Mesendoderm (in vitro differentiated cells): Measurements from ENCODE around the gene BCL10.

Source experiments
- DNase-seq: peaks from one replicate; pipeline ENCODE4 v3.0.0; 2013
- H2AK5ac ChIP-seq: 2 replicates; pipeline ENCODE4 v1.6.1; 2013; ENCODE audit warnings: low read length, inconsistent platforms
- H2BK120ac ChIP-seq: 2 replicates; pipeline ENCODE4 v1.6.1; 2013; ENCODE audit warnings: low read depth, mild to moderate bottlenecking, low read length, moderate library complexity, mixed read lengths
- H2BK15ac ChIP-seq: replicated peaks from 2 replicates; pipeline ENCODE4 v1.6.1; 2013; ENCODE audit warnings: low read depth, mild to moderate bottlenecking, moderate library complexity
- H2BK5ac ChIP-seq: 2 replicates; pipeline ENCODE4 v1.6.1; 2013; ENCODE audit warnings: low read length, inconsistent platforms
- H3K18ac ChIP-seq: 2 replicates; pipeline ENCODE4 v1.6.1; 2013; ENCODE audit warnings: mild to moderate bottlenecking, low read length, mixed read lengths
- H3K23ac ChIP-seq: one replicate; pipeline ENCODE4 v1.6.1; 2013; ENCODE audit warnings: low read length
- H3K27ac ChIP-seq: 2 replicates; pipeline ENCODE4 v1.5.1; 2013; ENCODE audit warnings: low read depth, mild to moderate bottlenecking, inconsistent platforms, low read length, moderate library complexity
- H3K27me3 ChIP-seq: 2 replicates; pipeline ENCODE4 v1.6.1; 2013; ENCODE audit warnings: low read length, control low read depth, mild to moderate bottlenecking, inconsistent platforms; ENCODE audit not compliant: insufficient read depth, poor library complexity
- H3K36me3 ChIP-seq: 2 replicates; pipeline ENCODE4 v1.6.1; 2013; ENCODE audit warnings: low read length, inconsistent platforms; ENCODE audit not compliant: control insufficient read depth, insufficient read depth
- H3K4ac ChIP-seq: one replicate; pipeline ENCODE4 v1.6.1; 2013; ENCODE audit warnings: low read depth, mild to moderate bottlenecking, low read length, moderate library complexity
- H3K4me1 ChIP-seq: 2 replicates; pipeline ENCODE4 v1.6.1; 2013; ENCODE audit warnings: low read depth, low read length, inconsistent platforms; ENCODE audit not compliant: control insufficient read depth
- H3K4me2 ChIP-seq: 2 replicates; pipeline ENCODE4 v1.6.1; 2013; ENCODE audit warnings: low read length
- H3K4me3 ChIP-seq: 2 replicates; pipeline ENCODE4 v1.5.1; 2013; ENCODE audit warnings: mild to moderate bottlenecking, low read length
- H3K56ac ChIP-seq: one replicate; pipeline ENCODE4 v1.6.1; 2013; ENCODE audit warnings: low read length
- H3K79me1 ChIP-seq: 2 replicates; pipeline ENCODE4 v1.6.1; 2013; ENCODE audit warnings: low read length, inconsistent platforms
- H3K79me2 ChIP-seq: 2 replicates; pipeline ENCODE4 v1.6.1; 2013; ENCODE audit warnings: mild to moderate bottlenecking, low read length; ENCODE audit not compliant: control insufficient read depth, insufficient read depth
- H3K9ac ChIP-seq: 2 replicates; pipeline ENCODE4 v1.6.1; 2013; ENCODE audit warnings: low read length, inconsistent platforms
- H4K5ac ChIP-seq: one replicate; pipeline ENCODE4 v1.6.1; 2013; ENCODE audit warnings: low read length
- H4K8ac ChIP-seq: one replicate; pipeline ENCODE4 v1.6.1; 2013; ENCODE audit warnings: low read depth, mild to moderate bottlenecking, control low read depth, low read length, moderate library complexity
- WGBS: extraction: QIAGEN DNeasy Blood & Tissue Kit; methylation state at CpG from one replicate; pipeline ENCODE4 v1.1.7; 2013; ENCODE audit warnings: low lambda C conversion rate, missing lambda C conversion rate; ENCODE audit not compliant: insufficient coverage; ENCODE audit errors: extremely low coverage; 5-methylcytosine and 5-hydroxymethylcytosine counted together

Gene BCL10

DNA sequence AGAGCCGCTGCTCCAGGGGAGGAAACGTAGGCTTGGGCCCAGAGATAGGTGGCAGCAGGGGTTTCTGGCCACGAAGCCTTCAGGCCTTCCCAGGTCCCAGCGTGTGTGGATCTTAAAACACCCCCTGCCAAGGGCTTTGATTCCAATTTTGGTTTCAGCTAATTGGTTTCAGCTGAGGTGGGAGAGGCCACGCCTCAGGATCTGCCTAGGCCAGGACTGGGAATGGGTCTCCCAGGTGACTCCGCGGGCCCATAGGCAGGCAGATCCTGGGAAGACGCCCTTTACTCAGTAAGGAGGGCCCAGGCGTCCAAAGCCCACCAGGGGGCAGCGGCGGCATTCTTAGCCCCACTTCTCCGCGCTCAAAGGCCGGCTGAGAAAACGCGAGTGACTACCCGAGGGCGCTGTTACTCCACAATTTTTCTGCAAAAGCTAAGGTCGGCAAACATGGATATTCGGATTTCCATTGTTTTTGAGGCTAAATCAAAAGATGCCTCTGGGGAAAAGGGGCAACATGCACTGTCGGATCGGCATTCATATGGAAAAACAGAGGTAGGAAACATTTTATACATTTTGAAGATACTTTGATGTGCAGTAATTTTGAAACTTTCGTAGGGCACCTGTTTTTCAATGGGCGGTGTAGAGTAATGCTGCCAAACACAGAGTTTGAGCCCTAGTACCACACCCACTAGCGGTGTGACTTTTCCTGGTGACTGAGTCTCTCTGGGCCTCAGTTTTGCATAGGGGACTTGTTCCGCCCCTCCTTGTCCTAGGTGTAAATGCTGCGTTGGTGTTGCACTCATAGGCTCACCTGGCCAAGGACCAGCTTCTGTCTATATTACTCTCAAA is 31.8 kb upstream of the BCL10 start:
- peak overlapping the region; percentile 65 for H3K56ac ChIP-seq
- H3K79me2 ChIP-seq = no peaks in the 10 kb centered on the region
- H3K36me3 ChIP-seq = no peaks in the 10 kb centered on the region
- no CpG with 5 or more reads among the region's 27 CpGs for WGBS
- no peaks in the 10 kb centered on the region for H3K27me3 ChIP-seq
- H2BK5ac ChIP-seq = no peak overlapping the region
- H3K23ac ChIP-seq = peak overlapping the region; percentile 3
- H3K27ac ChIP-seq = no peak overlapping the region
- no peak overlapping the region for H2AK5ac ChIP-seq
- H4K5ac ChIP-seq = no peak overlapping the region
- H3K4ac ChIP-seq = peak overlapping the region; percentile 48
- no peak overlapping the region for H4K8ac ChIP-seq
- H2BK120ac ChIP-seq = no peak overlapping the region
- H3K4me2 ChIP-seq = no peak overlapping the region
- H3K79me1 ChIP-seq = no peaks in the 10 kb centered on the region
- H2BK15ac ChIP-seq = no peak overlapping the region
- H3K18ac ChIP-seq = no peak overlapping the region
- peak; percentile 95 for DNase-seq
- no peak overlapping the region for H3K4me3 ChIP-seq
- H3K9ac ChIP-seq = peak overlapping the region; percentile 30
- peaks cover 6% of the 10 kb centered on the region for H3K4me1 ChIP-seq

DNA sequence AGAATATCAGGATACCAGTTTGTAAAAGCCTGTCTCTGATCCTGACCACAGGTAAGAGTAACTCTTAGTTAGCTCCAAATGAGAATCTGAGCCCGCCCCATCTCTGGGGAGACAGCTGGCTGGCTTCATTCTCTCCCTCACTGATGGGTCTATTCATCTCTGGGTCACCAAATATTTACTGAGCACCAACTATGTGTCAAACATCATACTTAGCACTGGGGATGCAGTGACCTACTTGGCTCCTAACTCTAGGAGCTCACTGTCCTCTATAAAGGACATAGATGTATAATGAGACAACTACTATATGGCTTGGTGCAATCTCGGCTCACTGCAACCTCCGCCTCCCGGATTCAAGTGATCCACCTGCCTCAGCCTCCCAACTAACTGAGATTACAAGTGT is 29.8 kb upstream of the BCL10 start:
- Histone ChIP-seq H3K4me1 (peaks cover 3% of the 10 kb centered on the region), H2BK120ac (no peak overlapping the region), H3K27me3 (no peaks in the 10 kb centered on the region), H3K23ac (no peak overlapping the region), H2BK5ac (no peak overlapping the region), H3K36me3 (no peaks in the 10 kb centered on the region), H4K8ac (no peak overlapping the region), H3K79me1 (no peaks in the 10 kb centered on the region), H2BK15ac (no peak overlapping the region), H3K9ac (no peak overlapping the region), H3K56ac (no peak overlapping the region), H3K18ac (no peak overlapping the region), H3K27ac (no peak overlapping the region), H3K4me2 (no peak overlapping the region), H4K5ac (no peak overlapping the region), H3K4ac (no peak overlapping the region), H2AK5ac (no peak overlapping the region), H3K79me2 (no peaks in the 10 kb centered on the region), H3K4me3 (no peak overlapping the region)
- no peak for DNase-seq
- no CpG with 5 or more reads among the region's 4 CpGs for WGBS

DNA sequence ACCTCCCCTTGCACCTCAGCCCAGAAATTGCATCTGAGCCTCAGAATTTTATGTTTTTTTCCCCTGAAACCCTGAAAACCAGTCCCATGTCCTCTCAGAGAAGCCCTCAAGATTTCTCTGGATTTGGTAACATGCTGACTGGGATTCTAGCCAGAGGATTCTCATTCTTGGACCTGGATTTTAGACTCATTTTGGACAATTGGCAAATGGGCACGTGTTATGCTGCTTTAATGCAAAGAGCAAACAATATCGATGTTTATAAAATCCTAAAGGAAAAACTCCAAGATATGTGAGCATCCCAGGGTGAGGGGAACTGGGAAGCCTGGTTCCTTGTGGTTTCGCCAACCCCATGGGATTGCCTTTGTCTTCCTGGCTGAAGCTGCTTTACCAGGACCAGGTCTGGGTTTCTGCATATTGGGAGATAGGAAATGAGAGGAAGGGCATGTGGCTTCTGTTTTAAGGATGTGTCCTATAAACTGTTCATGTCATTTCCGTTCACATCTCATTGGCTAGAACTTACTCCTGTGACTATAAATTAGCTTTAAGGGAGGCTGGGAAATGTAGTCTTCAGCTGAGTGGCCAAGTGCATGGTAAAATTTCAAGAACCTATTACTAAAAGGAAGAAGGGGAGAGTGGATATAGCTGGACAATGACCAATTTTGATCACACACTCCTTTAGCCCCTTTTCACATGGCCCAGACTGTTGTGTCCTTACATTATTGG is 27.2 kb upstream of the BCL10 start:
- Histone ChIP-seq H3K4ac (no peak overlapping the region), H3K18ac (no peak overlapping the region), H3K79me1 (no peaks in the 10 kb centered on the region), H4K8ac (no peak overlapping the region), H4K5ac (no peak overlapping the region), H3K4me2 (no peak overlapping the region), H3K79me2 (no peaks in the 10 kb centered on the region), H2BK5ac (no peak overlapping the region), H3K23ac (no peak overlapping the region), H3K56ac (no peak overlapping the region), H3K27me3 (no peaks in the 10 kb centered on the region), H2AK5ac (no peak overlapping the region), H3K9ac (no peak overlapping the region), H2BK15ac (no peak overlapping the region), H3K36me3 (no peaks in the 10 kb centered on the region), H2BK120ac (no peak overlapping the region), H3K4me1 (peaks cover 1% of the 10 kb centered on the region), H3K27ac (no peak overlapping the region), H3K4me3 (no peak overlapping the region)
- WGBS = no CpG with 5 or more reads among the region's 4 CpGs
- DNase-seq = peak; percentile 19

DNA sequence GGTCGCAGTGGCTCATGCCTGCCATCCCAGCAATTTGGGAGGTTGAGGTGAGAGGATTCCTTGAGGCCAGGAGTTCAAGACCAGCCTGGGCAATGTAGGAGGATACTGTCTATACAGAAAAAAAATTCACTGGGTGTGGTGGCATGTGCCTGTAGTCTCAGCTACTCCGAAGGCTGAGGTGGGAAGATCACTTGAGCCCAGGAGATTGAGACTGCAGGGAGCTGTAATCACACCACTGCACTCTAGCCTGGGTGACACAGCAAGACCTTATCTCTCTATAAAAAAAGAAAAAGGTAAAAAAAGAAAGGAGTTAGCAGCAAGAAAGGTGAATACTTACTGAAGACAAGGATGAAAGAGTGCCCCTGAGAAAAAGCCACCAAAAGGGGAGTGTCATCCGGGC is 23.7 kb upstream of the BCL10 start:
- no peaks in the 10 kb centered on the region for H3K79me1 ChIP-seq
- H4K8ac ChIP-seq = no peak overlapping the region
- H3K4me3 ChIP-seq = no peak overlapping the region
- no peak overlapping the region for H4K5ac ChIP-seq
- H2AK5ac ChIP-seq = no peak overlapping the region
- no peaks in the 10 kb centered on the region for H3K4me1 ChIP-seq
- no peak overlapping the region for H3K9ac ChIP-seq
- no peaks in the 10 kb centered on the region for H3K36me3 ChIP-seq
- no peaks in the 10 kb centered on the region for H3K27me3 ChIP-seq
- no peak overlapping the region for H2BK15ac ChIP-seq
- H2BK120ac ChIP-seq = no peak overlapping the region
- no CpG with 5 or more reads among the region's 3 CpGs for WGBS
- no peak overlapping the region for H3K27ac ChIP-seq
- DNase-seq = no peak
- no peak overlapping the region for H2BK5ac ChIP-seq
- no peak overlapping the region for H3K56ac ChIP-seq
- H3K79me2 ChIP-seq = no peaks in the 10 kb centered on the region
- H3K23ac ChIP-seq = no peak overlapping the region
- no peak overlapping the region for H3K4ac ChIP-seq
- no peak overlapping the region for H3K4me2 ChIP-seq
- H3K18ac ChIP-seq = no peak overlapping the region

DNA sequence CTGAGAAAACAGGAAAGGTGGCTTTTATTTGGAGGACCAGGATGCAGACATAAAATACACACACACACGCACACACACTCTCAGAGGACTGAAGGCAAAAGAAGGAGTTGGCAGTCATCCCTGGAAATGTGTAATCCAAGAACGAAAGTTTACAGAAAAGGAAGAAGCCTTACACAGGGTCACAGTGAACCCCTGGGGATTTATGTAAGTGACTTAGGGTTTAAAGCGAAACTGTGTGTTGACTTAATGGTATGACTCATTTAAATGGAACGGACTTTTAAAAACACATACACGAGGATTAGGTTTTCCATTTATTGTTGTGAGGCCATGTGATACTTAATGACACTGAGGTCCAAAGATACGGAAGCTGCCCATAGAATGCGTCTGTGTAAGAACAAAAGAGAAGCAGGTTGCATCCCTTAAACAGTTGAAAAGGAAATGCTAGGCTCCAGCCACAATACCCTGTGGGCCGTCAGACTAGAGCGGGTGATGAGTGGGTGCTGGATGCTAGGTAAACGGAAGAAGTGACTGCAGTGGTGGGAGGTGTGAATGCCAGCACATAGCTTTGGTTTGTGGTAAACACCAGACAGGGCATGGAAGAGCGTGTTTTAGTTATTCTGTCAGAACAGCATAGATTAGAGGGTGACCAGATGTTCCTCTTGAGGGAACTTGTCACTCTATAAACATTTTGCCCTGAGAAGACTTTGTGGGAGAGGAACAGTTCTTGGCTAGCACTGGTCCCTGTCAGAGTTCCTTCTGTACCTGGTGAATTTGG is 21.6 kb upstream of the BCL10 start:
- no peaks in the 10 kb centered on the region for H3K27me3 ChIP-seq
- H3K56ac ChIP-seq = no peak overlapping the region
- no peaks in the 10 kb centered on the region for H3K4me1 ChIP-seq
- no peak overlapping the region for H2AK5ac ChIP-seq
- no peak overlapping the region for H3K27ac ChIP-seq
- H4K5ac ChIP-seq = no peak overlapping the region
- H3K79me2 ChIP-seq = no peaks in the 10 kb centered on the region
- no peak overlapping the region for H3K9ac ChIP-seq
- H3K4ac ChIP-seq = no peak overlapping the region
- H3K18ac ChIP-seq = no peak overlapping the region
- no peaks in the 10 kb centered on the region for H3K36me3 ChIP-seq
- no peaks in the 10 kb centered on the region for H3K79me1 ChIP-seq
- no peak overlapping the region for H4K8ac ChIP-seq
- H3K23ac ChIP-seq = no peak overlapping the region
- H3K4me3 ChIP-seq = no peak overlapping the region
- WGBS = no CpG with 5 or more reads among the region's 11 CpGs
- no peak overlapping the region for H2BK15ac ChIP-seq
- no peak overlapping the region for H2BK120ac ChIP-seq
- no peak overlapping the region for H2BK5ac ChIP-seq
- no peak overlapping the region for H3K4me2 ChIP-seq
- peak; percentile 15 for DNase-seq
